Urothelium cell line (cell line): ENCODE results near the gene HEBP2.
A peak's percentile ranks its signal among the peaks of the same experiment; 100 is the strongest.

Experiments used
- DNase-seq: peaks from one replicate; pipeline ENCODE4 v3.0.0; 2011; ENCODE audit warnings: low spot score, mixed read lengths
- FAIRE-seq: peaks from 2 replicates; lab custom pipeline; 2011; peaks lifted over from hg19 to GRCh38; lab: Jason Lieb, UNC

HEBP2 gene

DNA sequence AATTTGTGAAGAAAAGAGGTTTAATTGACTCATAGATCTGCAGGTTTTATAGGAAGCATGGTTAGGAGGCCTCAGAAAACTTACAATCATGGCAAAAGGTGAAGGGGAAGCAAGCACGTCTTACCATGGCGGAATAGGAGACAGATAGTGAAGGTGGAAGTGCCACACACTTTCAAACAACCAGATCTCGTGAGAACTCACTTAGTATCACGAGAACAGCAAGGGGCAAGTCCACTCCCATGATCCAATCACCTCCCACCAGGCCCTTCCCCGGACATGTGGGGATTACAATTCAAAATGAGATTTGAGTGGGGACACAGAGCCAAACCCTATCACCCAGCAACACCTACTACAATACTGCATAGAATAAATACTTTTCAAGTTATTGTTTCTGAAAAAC, 7.3 kb upstream of the HEBP2 start:
- no peak for FAIRE-seq
- DNase-seq, result no peak

- DNase-seq (no peak), FAIRE-seq (no peak)
These were observed 6.6 kb upstream of the HEBP2 start for GRCh38 chr6:138397128-138398122.

DNA sequence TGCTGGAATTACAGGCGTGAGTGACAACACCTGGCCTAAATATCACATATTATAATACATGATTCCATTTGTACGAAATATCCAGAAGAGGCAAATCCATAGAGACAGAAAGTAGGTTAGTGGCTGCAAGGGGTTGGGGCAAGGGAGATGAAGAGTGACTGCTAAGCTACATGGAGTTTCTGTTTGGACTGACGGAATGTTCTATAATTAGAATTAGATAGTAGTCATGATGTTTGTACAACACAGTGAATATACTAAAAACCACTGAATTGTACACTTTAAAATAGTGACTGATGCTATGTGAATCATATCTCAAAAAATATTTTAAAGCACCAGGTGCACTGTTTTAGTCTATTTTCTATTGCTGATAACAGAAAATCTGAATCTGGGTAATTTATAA, 3.7 kb upstream of the HEBP2 start:
- FAIRE-seq, result no peak
- no peak for DNase-seq

GRCh38 chr6:138401960-138402837, 1.8 kb upstream of the HEBP2 start:
- FAIRE-seq (no peak), DNase-seq (no peak)

GRCh38 chr6:138402838-138403187, 1.2 kb upstream of the HEBP2 start:
- no peak for DNase-seq
- FAIRE-seq, result no peak

GRCh38 chr6:138403324-138403800, 661 bp upstream of the HEBP2 start:
- FAIRE-seq, result no peak

DNA sequence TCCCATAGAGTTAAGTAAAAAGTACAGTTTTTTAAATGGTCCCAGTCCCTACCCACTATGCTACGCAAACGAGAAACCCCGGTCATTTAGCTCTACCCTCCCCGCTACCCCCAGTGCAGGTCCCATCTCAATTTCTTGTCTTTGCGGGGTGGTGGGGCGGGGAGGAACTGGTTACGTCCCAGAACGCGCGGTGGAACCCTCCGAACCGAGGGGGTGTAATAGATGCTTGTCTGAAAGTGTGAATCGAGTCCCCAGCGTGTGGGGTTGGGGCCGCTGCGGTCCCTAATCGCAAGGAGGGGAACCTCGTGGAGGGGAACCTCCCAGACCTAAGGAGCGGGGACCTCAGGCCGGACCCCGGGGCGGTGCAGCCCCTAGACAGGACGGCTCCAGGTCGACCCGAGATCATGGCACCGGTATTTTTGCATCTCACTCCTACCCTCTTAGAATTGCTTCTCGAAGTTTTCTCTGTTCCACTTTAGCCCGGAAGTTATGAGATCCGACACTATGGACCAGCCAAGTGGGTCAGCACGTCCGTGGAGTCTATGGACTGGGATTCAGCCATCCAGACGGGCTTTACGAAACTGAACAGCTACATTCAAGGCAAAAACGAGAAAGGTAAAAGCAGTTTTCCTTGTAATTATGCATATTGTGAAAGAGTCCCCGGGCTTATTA, 779 bp downstream of the HEBP2 start:
- FAIRE-seq, result no peak
- DNase-seq, result no peak

More at GRCh38 chr6:138403324-138403800, 661 bp upstream of the HEBP2 start:
- peak; percentile 58 for DNase-seq

DNA sequence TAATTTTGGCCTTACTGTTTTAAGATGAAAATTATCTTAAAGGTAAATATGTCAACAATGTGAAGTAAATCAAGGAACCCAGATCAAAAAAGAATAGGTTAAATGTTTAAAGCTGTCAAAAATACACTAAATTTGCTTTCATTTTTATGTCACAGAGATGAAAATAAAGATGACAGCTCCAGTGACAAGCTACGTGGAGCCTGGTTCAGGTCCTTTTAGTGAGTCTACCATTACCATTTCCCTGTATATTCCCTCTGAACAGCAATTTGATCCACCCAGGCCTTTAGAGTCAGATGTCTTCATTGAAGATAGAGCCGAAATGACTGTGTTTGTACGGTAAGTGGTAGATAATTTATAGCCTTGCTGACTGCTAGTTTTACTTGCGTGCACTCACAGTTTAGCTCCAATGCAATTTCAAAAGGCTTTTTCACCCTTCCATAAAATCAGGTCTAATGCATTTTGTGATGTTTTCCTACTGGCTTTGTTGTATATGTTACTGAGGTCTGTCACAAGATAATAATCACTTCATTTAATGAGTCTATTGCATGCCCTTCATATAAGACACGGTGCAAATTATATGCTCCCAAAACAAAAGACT, 1.9 kb downstream of the HEBP2 start:
- FAIRE-seq, result no peak
- no peak for DNase-seq

- DNase-seq (no peak), FAIRE-seq (no peak)
These were observed 2.4 kb downstream of the HEBP2 start for GRCh38 chr6:138406443-138406842.

DNA sequence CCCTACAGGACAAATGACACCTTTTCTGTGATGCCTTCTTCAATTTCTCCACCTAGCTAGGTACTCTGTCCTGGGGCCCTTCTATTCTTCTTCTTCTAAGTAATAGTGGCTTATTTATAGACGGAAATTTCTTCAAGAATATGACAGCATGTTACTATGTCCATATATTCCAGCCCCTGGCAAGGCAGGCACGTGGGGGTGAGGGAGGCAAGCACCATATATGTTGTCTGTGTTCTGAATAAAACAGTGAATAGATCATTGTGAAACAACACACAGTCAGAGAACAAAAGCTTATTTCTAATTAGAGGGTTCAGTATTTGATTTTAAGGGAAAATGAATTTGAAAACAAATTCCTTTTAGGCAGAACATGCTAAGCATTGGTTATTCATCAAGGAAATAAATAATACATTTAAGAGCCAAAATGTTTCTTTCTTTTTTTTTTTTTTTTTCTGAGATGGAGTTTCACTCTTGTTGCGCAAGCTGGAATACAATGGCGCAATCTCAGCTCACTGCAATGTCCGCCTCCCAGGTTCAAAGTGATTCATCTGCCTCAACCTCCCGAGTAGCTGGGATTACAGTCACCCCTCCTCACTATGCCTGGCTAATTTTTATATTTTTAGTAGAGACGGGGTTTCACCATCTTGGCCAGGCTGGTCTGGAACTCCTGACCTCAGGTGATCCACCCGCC, 6.2 kb downstream of the HEBP2 start:
- DNase-seq (no peak), FAIRE-seq (no peak)

GRCh38 chr6:138410972-138411880, 7.2 kb downstream of the HEBP2 start:
- FAIRE-seq, result no peak

DNA sequence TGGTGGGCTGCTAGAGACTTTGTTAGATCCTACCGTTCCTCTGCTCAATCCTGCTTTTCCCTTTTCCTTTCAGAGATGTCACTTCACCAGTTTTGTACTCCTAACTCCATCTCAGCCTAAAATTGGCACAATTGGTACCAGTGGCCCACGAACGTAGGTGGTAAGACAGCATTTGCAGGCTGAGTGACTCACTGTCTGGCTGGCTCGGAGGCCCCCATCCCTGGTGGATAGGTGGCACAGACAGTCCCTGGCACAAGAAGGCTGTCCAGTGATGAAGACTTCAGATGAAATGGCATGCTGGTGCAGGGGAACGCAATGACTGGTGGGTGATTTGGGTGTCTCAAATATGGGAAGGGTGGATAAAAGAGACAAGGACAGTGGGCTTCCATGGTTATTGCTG, 11.1 kb downstream of the HEBP2 start:
- DNase-seq, result no peak

More at GRCh38 chr6:138410972-138411880, 7.2 kb downstream of the HEBP2 start:
- DNase-seq, result peak; percentile 26

DNA sequence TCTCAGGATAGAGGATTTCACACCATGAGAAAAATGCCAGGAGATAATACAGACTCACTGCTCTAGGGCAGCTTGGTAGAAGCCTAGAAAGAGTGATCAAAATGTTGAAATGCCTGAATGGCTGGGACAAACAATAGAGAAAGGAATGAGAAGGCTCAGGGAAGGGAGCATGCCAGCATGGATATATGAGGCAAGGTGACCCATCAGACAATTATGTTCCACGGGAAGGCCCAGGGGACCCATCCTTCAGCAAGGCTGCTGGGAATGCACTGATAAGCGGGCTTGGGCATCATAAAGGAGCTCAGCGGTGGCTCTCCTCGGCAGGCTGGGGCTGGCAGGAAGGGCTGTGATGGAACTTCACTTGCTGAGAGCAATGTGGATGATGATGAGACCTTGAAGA, 12.2 kb downstream of the HEBP2 start:
- FAIRE-seq, result no peak
- no peak for DNase-seq

More for the DNA sequence above, 11.1 kb downstream of the HEBP2 start:
- FAIRE-seq, result no peak

DNA sequence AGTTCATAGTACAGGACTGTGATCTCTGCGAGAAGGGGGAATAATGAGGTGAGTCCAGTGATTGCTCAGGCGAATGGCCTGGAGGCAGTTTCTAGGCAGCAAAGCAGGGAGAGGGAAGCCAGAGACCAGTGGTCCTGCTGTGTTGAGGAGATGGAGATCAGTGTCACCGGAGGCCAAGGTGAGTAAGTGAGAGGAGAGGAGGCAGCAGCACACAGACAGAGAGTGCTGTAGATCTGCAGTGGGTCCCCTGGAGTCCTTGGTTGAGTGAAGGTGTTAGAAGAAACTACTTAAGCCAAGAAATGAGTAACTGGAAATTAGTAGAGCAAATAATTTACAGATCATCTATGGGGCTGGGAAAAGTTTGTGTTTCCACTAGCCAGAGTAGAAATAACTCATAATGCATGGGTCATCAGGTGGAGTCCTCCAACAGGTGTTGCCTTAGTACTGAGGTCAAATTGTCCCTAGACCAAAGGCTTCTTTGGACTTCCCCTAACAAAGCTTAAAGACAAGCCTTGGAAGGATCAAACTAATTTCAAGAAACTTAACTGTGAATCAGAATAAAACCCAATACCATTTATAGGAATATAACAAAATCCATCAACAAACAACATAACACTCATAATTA, 13.6 kb downstream of the HEBP2 start:
- FAIRE-seq (no peak), DNase-seq (no peak)

DNA sequence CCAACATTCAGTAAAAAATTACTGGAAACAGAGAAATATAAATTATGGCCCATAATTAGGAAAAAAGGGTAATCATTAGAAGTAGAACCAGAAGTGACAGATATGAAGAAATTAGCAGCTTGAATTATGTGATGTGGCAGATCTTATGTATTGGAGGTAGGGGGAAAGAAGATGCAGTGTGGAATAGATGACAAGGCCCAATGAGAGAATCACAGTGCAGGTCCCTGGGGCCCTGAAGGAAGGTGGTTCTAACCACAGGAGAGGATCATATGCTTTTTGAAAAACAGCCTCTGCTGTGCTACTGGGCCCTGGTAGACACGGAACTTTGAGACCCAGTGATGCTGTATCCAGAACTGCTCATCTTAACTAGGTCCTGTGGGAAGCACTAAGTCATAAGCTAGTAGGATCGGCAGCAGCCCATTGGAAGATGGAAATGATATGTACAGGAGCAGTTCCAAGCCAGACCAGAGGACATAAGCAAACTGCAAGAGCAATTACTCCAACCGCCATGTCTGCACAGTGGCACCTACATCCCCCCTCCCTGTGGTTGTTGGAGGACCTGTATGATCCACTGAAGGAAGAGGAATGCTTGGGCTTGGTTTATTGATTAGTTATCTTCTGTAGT, 14.2 kb downstream of the HEBP2 start:
- DNase-seq, result no peak
- FAIRE-seq, result no peak

GRCh38 chr6:138419766-138420165, 15.7 kb downstream of the HEBP2 start:
- FAIRE-seq (no peak), DNase-seq (no peak)

DNA sequence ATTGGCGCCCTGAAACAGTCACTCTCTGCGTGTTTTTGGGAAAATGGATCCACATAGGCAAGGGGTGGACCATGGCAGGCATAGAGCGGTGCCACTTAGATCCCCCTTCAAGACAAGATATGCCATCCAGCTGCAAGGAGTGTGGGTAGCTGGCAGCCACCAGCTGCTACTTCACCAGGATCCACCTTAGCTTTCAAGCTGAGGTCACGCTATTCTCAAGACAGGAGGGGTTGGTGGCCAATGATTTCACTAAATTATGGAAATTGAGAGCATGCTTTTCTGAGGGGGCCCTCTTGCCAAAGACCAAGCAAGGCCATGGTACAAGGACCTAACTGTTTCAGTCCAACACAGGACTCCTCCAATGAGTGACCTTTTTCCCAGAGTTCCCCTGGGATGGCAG, 16.3 kb downstream of the HEBP2 start:
- DNase-seq (no peak), FAIRE-seq (no peak)

GRCh38 chr6:138421089-138421488, 17.1 kb downstream of the HEBP2 start:
- DNase-seq, result no peak
- no peak for FAIRE-seq
